Measurements from ENCODE around the gene ZNF622. TPM values are rescaled to one million over a fixed set of nuclear protein-coding genes. Genes with fewer than 3 reads are reported as not detected.

ZNF622 gene
- total RNA-seq, 1 experiment from 2014 or later, result 34.0 TPM

GRCh38 chr5:16504571-16504970 is 39.0 kb upstream of the ZNF622 start:
- Mint-ChIP-seq H3K4me1 (ENCODE audit: insufficient read depth, unreplicated experiment) (peaks cover 17% of the 10 kb centered on the region), H3K36me3 (ENCODE audit: insufficient read depth, unreplicated experiment) (no peaks in the 10 kb centered on the region), H3K9me3 (ENCODE audit: unreplicated experiment) (no peaks in the 10 kb centered on the region), H3K4me3 (ENCODE audit: unreplicated experiment) (no peak overlapping the region), H3K27me3 (ENCODE audit: insufficient read depth, unreplicated experiment) (no peaks in the 10 kb centered on the region), H3K27ac (ENCODE audit: low read depth, unreplicated experiment) (no peak overlapping the region)
- intact Hi-C loops (cut with micrococcal nuclease), result no loop called here
- ChIA-PET CTCF (interaction anchor here (0.7 to 0.8 kb wide), 2 partner anchors 49 to 698 kb away, joined by 3 read pairs; no protein-coding TSS in a partner anchor), POLR2A (interaction anchor here (0.5 kb wide), 1 partner anchor 10 kb away, joined by 3 read pairs; no protein-coding TSS in a partner anchor)
- no peak for TF ChIP-seq CTCF (IDR thresholded peaks at IDR 0.05; ENCODE audit: unreplicated experiment)
- no TSS peak for BruUV-seq (replicated peaks)
- DNase-seq (ENCODE audit: unreplicated experiment), result no peak

DNA sequence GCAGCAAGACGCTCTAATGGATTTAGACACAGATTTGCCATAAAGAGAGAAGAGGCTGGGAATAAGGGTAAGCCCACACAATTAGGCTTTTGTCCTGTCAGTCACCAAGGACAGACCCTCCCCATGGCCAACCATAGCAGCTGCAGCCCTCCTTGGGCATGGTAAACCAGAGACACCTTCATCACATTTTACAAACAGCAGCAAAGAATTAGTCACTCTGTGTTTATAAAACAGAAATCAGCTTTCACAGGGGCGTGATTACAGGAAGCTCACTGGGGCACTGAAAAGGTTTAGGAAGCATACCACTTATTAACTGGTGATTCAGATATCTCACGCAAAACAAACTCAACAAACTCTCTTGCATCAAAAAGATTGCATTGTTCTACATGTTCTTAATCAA is 37.3 kb upstream of the ZNF622 start:
- CTCF ChIA-PET, result interaction anchor here (0.7 to 1.5 kb wide), 5 partner anchors 10 to 164 kb away, joined by 3 to 5 read pairs (median 3); no protein-coding TSS in a partner anchor

DNA sequence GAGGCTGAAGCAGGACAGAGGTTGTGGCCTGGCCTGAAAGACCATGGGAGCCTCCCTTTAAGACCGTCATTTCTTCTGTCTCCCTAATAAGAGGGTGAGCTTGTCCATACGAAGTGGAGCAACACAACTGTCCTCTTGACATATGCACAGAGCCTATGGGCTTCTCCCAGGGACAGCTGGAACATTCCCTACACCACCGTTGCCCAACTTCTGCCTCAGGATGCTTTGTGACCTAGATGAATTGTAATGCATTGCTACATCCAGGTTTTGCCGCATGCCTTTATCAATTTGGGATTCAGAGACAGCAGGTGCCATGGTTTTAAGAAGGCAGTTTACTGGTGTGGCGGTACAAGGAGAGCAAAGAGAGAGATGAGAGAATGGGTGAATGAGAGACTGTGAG is 34.4 kb upstream of the ZNF622 start:
- no peaks in the 10 kb centered on the region for H3K9me3 Mint-ChIP-seq (ENCODE audit: unreplicated experiment)
- H3K4me3 Mint-ChIP-seq (ENCODE audit: unreplicated experiment), result no peak overlapping the region
- no peaks in the 10 kb centered on the region for H3K36me3 Mint-ChIP-seq (ENCODE audit: insufficient read depth, unreplicated experiment)
- no peaks in the 10 kb centered on the region for H3K4me1 Mint-ChIP-seq (ENCODE audit: insufficient read depth, unreplicated experiment)
- ChIA-PET POLR2A (interaction anchor here (3.1 kb wide), 1 partner anchor 10 kb away, joined by 12 read pairs; no protein-coding TSS in a partner anchor), CTCF (interaction anchor here (1.3 to 3.3 kb wide), 2 partner anchors 44 to 52 kb away, joined by 4 to 16 read pairs; no protein-coding TSS in a partner anchor)
- no peak for TF ChIP-seq CTCF (IDR thresholded peaks at IDR 0.05; ENCODE audit: unreplicated experiment)
- no peaks in the 10 kb centered on the region for H3K27me3 Mint-ChIP-seq (ENCODE audit: insufficient read depth, unreplicated experiment)
- BruUV-seq (replicated peaks), result no TSS peak
- H3K27ac Mint-ChIP-seq (ENCODE audit: low read depth, unreplicated experiment), result no peak overlapping the region
- intact Hi-C loops (cut with micrococcal nuclease), result no loop called here
- DNase-seq (ENCODE audit: unreplicated experiment), result no peak

More for the DNA sequence above, 37.3 kb upstream of the ZNF622 start:
- no peak for TF ChIP-seq CTCF (IDR thresholded peaks at IDR 0.05; ENCODE audit: unreplicated experiment)
- H3K9me3 Mint-ChIP-seq (ENCODE audit: unreplicated experiment), result no peaks in the 10 kb centered on the region
- no peak overlapping the region for H3K27ac Mint-ChIP-seq (ENCODE audit: low read depth, unreplicated experiment)
- H3K27me3 Mint-ChIP-seq (ENCODE audit: insufficient read depth, unreplicated experiment), result no peaks in the 10 kb centered on the region
- H3K4me3 Mint-ChIP-seq (ENCODE audit: unreplicated experiment), result no peak overlapping the region
- H3K36me3 Mint-ChIP-seq (ENCODE audit: insufficient read depth, unreplicated experiment), result no peaks in the 10 kb centered on the region
- BruUV-seq (replicated peaks), result no TSS peak
- peaks cover 4% of the 10 kb centered on the region for H3K4me1 Mint-ChIP-seq (ENCODE audit: insufficient read depth, unreplicated experiment)
- DNase-seq (ENCODE audit: unreplicated experiment), result no peak
- intact Hi-C loops (cut with micrococcal nuclease), result no loop called here
- POLR2A ChIA-PET, result interaction anchor here (1.1 to 1.2 kb wide), 2 partner anchors 34 to 35 kb away, joined by 3 to 4 read pairs; no protein-coding TSS in a partner anchor

DNA sequence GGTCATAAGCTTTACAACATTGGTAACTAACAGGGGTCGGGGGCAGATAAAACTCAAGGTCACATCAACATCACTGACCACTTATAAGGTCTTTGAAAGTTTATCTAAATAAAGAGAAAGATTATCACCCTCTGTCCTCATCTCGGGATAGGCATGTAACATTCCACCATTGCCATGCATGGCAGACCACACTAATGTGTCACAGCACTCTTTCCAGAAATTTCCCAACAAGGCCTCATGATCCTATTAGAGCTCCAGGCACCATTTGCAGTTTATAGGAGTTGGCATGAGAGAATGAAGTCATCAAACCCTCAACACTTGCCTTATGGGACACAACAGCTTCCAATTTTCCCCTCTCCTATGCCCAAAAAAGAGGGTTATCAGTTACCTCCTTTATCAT is 31.9 kb upstream of the ZNF622 start:
- BruUV-seq (replicated peaks), result no TSS peak
- no peak for DNase-seq (ENCODE audit: unreplicated experiment)
- Mint-ChIP-seq H3K4me1 (ENCODE audit: insufficient read depth, unreplicated experiment) (peaks cover 8% of the 10 kb centered on the region), H3K36me3 (ENCODE audit: insufficient read depth, unreplicated experiment) (no peaks in the 10 kb centered on the region), H3K27ac (ENCODE audit: low read depth, unreplicated experiment) (no peak overlapping the region), H3K9me3 (ENCODE audit: unreplicated experiment) (no peaks in the 10 kb centered on the region), H3K4me3 (ENCODE audit: unreplicated experiment) (no peak overlapping the region), H3K27me3 (ENCODE audit: insufficient read depth, unreplicated experiment) (no peaks in the 10 kb centered on the region)
- TF ChIP-seq CTCF (IDR thresholded peaks at IDR 0.05; ENCODE audit: unreplicated experiment), result no peak
- POLR2A ChIA-PET, result interaction anchor here (1.0 to 1.4 kb wide), 2 partner anchors 9 to 55 kb away, joined by 3 read pairs; no protein-coding TSS in a partner anchor
- CTCF ChIA-PET, result interaction anchor here (0.7 to 2.3 kb wide), 6 partner anchors 10 to 692 kb away, joined by 3 to 8 read pairs (median 5); no protein-coding TSS in a partner anchor
- intact Hi-C loops (cut with micrococcal nuclease), result no loop called here
